AG04449 (cell line): ENCODE measurements around the gene DNAJC10.
"Not testable (repeated sequence)": the region's sequence is repeated elsewhere in the genome, so short reads cannot be mapped to it uniquely, and the experiment has no call there.

Experiments used
- CTCF ChIA-PET: fragments of 350-600 bp; formaldehyde crosslinking; extraction: SDS; loops from one replicate; lab custom pipeline; 2021; ENCODE audit warnings: antibody characterized with exemption; lab: Yijun Ruan, JAX
- POLR2A ChIA-PET: fragments of 400-600, 350-600 bp; formaldehyde crosslinking; extraction: SDS; loops from one replicate; lab custom pipeline; 2020; ENCODE audit warnings: antibody characterized with exemption, inconsistent platforms; lab: Yijun Ruan, JAX
- DNase-seq: peaks from one replicate; pipeline ENCODE4 v3.0.0-alpha.2; 2010; ENCODE audit warnings: low read depth, low spot score
- H3K4me3 ChIP-seq: 2 replicates; pipeline ENCODE4 v1.5.1; 2011; ENCODE audit warnings: low read depth, mild to moderate bottlenecking, control low read depth, low read length
- TF ChIP-seq, protein P1 (sequence below): IDR thresholded peaks from one replicate; pipeline ENCODE4 v1.5.1; 2011; ENCODE audit warnings: mild to moderate bottlenecking, moderate library complexity, low read length, control low read depth, inconsistent platforms; ENCODE audit not compliant: insufficient read depth; ENCODE audit errors: missing control alignments

The DNAJC10 gene

DNA sequence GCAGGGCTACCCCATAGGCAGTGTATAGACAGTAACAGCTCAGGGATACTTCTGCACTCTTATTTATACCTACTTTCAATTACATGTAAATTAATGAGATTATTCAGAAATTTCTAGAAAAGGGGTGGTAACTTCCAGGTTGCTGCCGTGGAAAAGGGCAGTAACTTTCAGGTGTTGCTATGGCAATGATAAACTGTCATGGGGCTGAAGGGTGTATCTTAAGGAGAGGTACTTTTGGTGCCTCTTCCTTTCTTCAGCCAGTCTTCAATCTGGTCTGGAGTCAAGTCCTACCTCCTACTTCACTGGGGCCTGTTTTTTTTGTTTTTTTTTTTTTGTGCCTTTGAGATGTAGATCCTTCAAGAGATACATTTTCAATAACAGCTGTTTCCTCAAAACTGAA is 35.2 kb upstream of the DNAJC10 start:
- TF ChIP-seq, protein P1, sequence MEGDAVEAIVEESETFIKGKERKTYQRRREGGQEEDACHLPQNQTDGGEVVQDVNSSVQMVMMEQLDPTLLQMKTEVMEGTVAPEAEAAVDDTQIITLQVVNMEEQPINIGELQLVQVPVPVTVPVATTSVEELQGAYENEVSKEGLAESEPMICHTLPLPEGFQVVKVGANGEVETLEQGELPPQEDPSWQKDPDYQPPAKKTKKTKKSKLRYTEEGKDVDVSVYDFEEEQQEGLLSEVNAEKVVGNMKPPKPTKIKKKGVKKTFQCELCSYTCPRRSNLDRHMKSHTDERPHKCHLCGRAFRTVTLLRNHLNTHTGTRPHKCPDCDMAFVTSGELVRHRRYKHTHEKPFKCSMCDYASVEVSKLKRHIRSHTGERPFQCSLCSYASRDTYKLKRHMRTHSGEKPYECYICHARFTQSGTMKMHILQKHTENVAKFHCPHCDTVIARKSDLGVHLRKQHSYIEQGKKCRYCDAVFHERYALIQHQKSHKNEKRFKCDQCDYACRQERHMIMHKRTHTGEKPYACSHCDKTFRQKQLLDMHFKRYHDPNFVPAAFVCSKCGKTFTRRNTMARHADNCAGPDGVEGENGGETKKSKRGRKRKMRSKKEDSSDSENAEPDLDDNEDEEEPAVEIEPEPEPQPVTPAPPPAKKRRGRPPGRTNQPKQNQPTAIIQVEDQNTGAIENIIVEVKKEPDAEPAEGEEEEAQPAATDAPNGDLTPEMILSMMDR: no peak
- ChIA-PET POLR2A (no interaction called here), CTCF (interaction anchor here (0.9 to 1.5 kb wide), 2 partner anchors 29 to 495 kb away, joined by 3 read pairs; no protein-coding TSS in a partner anchor)
- no peak overlapping the region for H3K4me3 ChIP-seq
- DNase-seq: no peak

DNA sequence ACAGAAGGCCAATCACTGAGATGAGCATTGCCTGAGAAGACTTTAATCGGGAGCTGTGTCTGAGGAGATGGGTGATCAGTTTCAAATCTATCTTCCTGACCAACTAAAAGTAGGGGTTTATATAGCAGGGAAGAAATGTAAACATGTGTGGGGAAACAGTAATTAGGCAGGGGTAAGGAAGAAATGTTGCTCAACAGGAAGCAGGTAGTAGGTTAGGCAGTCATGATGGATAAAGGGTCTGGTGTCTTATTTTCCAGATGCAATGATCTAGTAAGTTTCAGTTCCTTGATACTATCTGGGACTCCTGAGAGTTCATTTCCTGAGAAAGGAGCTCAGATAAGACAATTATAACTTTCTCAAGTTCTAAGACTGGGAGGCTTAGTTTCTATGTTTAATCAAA is 33.8 kb upstream of the DNAJC10 start:
- TF ChIP-seq, protein P1: no peak
- ChIA-PET POLR2A (no interaction called here), CTCF (no interaction called here)
- DNase-seq: no peak
- no peak overlapping the region for H3K4me3 ChIP-seq

DNA sequence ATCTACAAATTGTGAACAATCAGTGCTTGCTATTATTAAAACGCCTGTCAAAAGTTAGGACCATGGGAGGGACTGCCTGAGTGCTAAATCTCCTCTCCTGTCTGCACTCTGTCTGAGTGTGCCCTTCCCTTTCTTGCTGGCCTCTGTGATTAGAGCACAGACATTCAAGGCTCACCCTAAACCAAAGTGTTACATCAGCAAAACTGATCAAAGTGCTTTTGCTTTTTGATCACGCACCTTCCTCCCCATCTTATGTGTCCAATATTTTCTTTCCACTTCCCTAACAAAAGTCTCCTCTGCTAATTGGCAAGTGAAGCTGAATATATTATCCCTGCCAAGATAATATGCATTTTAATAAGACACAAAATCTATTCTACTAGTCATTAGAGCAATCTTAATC is 30.5 kb upstream of the DNAJC10 start:
- ChIA-PET CTCF (no interaction called here), POLR2A (no interaction called here)
- no peak overlapping the region for H3K4me3 ChIP-seq
- DNase-seq: no peak
- TF ChIP-seq, protein P1: no peak

DNA sequence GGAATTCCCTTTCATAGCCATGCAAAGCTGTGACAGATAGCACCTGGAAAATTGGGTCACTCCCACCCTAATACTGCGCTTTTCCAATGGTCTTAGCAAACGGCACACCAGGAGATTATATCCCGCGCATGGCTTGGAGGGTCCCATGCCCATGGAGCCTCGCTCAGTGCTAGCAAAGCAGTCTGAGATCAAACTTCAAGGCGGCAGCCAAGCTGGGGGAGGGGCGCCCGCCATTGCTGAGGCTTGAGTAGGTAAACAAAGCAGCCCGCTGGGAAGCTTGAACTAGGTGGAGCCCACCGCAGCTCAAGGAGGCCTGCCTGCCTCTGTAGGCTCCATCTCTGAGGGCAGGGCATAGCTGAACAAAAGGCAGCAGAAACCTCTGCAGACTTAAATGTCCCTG is 29.3 kb upstream of the DNAJC10 start:
- DNase-seq, CTCF ChIA-PET, H3K4me3 ChIP-seq, POLR2A ChIA-PET: not testable (repeated sequence)

DNA sequence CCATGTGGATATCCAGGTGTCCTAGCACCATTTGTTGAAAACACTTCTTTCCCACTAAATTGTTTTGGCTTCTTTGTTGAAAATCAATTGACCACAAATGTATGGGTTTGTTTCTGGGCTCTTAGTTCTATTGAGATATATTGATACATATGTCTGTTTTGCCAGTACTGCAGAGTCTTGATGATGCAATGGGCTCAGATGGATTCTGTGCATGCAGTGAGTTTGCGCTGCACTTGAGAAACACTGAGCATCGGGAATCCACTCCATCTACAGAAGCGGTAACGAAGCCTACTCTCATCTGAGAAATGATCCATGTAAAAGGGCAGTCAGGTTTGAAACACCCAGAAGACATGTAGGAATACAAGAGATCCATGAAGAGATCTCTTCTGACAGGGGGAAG is 21.9 kb upstream of the DNAJC10 start:
- TF ChIP-seq, protein P1: no peak
- POLR2A ChIA-PET: no interaction called here
- no peak overlapping the region for H3K4me3 ChIP-seq
- CTCF ChIA-PET: no interaction called here
- no peak for DNase-seq

DNA sequence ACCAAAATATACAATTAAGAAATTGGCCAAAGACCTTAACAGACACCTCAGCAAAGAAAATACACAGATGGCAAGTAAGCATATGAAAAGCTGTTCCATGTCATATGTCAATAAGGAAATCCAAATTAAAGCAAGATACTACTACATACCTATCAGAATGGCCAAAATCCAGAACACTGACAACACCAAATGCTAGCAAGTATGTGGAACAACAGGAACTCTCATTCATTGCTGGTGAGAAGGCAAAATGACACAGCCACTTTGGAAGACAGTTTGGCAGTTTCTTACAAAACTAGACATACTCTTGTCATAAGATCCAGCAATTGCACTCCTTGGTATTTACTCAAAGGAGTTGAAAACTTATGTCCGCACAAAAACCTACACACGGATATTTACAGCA is 20.3 kb upstream of the DNAJC10 start:
- no peak overlapping the region for H3K4me3 ChIP-seq
- TF ChIP-seq, protein P1: no peak
- ChIA-PET CTCF (no interaction called here), POLR2A (no interaction called here)
- no peak for DNase-seq

DNA sequence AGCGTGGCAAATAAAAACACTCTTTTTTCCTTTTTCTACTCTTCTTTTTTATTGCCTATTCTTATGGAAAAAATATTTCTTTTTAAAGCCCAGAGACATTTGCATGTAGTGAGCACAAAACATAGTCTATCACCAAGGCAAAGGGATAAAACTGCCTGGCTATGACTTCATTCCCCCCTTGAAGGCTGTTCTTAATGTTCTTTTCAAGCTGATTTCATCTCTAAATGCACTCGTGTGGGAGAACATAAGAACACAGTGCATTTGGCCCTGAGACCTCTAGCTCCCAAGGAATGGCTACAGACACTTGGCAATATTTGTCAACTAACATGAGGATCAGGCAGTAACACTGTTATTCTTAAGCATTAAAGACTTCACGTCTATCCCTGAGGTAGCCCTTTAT is 17.4 kb upstream of the DNAJC10 start:
- no peak overlapping the region for H3K4me3 ChIP-seq
- TF ChIP-seq, protein P1: no peak
- DNase-seq: no peak
- ChIA-PET POLR2A (interaction anchor here (1.3 kb wide), 1 partner anchor 17 kb away, joined by 3 read pairs; the partner anchor contains the start of gene DNAJC10), CTCF (interaction anchor here (0.8 kb wide), 1 partner anchor 15 kb away, joined by 4 read pairs; no protein-coding TSS in a partner anchor)
